HG03469 (cell line): ENCODE results near the gene ABR.
"Not testable (repeated sequence)": the region's sequence is repeated elsewhere in the genome, so short reads cannot be mapped to it uniquely, and the experiment has no call there.

Experiments
- ATAC-seq: cut with Tn5 transposase; IDR thresholded peaks from one replicate; pipeline ENCODE4 v1.9.1; 2021; ENCODE audit warnings: mild to moderate bottlenecking, moderate library complexity, moderate number of reproducible peaks; ENCODE audit not compliant: unreplicated experiment

ABR gene

GRCh38 chr17:1122533-1123392 lies 57.0 kb downstream of the ABR start:
- no peak for ATAC-seq

GRCh38 chr17:1121442-1121817 lies 58.4 kb downstream of the ABR start:
- ATAC-seq, result not testable (repeated sequence)

GRCh38 chr17:1120596-1121441 lies 59.0 kb downstream of the ABR start:
- no peak for ATAC-seq

DNA sequence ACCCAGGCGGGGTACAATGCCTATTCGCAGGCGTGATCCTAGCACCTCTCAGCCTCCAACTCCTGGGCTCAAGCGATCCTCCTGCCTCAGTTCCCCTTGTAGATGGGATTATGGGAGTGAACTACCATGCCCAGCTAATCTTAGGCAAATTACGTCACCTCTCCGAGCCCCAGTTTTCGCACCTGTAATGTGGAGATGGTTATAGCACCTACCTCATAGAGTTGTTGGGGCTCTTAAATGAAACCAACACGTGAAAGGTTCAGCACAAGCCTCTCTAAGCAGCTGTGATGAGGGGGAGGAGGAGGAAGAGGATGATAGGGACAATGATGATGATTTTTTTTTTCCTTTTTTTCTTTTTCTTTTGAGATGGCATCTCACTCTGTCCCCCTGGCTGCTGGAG lies 59.9 kb downstream of the ABR start:
- ATAC-seq, result no peak

- no peak for ATAC-seq
These were observed 63.2 kb downstream of the ABR start for GRCh38 chr17:1116602-1117001.

GRCh38 chr17:1112875-1113274 lies 66.9 kb downstream of the ABR start:
- no peak for ATAC-seq

DNA sequence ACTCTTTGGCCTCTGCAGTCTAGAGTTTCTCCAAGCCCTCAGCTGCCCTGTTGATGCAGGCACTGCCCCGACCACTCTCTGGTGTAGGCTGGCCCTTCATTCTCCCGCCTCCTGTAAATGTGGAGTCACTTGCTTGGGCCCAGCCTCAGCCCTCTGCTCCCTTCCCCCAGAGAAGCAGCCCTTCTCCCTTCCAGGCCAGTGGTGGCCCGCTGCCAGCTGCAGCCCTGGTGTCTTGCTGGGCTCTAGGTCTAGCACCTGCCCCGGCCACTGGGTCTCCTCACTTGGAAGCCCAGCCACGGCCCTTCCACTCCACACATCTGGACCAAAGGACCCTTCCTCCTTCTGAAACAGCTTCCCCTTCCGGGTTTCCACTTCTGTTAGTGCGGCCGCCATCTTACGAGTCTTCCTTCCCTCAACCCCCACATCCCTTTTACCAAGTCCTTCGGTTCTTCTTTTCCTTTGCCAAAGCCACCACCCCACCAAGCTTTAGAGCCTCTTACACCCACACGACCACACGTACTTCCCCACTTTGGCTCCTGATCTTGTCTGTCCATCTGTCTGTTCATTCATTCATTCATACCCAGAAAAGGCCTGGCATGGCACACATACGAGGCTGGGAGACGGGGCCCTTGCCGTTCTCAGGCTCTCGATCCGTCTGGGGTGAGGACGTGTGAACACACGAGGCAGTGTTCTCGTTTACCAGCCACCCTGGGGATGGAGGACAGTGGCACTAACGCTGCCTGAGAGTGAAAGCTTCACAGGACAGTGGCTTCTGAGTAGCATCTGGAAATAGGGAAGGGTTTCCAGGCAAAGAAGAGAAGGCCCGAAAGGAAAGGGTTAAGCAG lies 68.0 kb downstream of the ABR start:
- no peak for ATAC-seq

- no peak for ATAC-seq
These were observed 68.8 kb downstream of the ABR start for GRCh38 chr17:1110862-1111598.

GRCh38 chr17:1110541-1110861 lies 69.3 kb downstream of the ABR start:
- no peak for ATAC-seq

DNA sequence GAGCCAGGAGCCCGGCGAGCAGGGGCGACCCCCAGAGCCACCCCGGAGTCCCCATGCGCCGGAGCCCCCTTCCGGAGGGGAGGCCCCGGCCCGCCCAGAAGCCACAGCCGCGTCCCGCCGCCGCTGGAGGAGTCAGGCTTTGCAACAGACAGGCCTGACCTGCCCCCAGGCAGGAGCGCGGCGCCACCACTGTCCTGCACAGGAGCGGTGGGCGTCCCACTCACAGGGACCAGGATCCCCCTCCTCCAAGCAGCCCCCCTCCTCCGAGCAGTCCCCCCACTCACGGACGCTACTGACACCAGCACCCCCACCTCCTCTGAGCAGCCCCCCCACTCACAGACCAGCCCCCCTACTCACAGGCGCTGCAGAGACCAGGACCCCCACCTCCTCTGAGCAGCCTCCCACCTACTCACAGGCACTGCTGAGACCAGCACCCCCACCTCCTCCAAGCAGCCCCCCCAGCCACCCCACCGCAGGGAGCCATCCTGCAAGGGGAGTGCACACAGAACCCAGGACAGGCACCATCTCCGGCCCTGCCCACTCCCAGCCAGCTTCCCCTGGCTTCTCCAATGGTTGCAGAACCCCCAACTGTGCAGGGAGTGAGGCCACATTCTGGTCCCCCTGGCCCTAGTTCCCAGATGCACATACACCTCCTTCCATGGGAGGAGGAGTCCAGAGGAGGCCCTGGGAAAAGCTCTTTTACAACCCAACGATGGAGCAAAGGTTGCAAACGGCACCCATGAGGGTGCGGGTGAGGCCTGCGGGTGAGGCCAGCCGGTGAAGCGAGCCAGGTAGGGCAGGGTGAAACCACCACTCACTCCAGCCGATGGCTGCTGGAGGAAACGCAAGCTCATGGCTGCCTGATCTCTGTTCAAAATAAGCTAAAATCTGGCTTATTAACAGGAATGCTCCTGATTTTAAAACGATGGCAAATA lies 69.9 kb downstream of the ABR start:
- ATAC-seq, result no peak

DNA sequence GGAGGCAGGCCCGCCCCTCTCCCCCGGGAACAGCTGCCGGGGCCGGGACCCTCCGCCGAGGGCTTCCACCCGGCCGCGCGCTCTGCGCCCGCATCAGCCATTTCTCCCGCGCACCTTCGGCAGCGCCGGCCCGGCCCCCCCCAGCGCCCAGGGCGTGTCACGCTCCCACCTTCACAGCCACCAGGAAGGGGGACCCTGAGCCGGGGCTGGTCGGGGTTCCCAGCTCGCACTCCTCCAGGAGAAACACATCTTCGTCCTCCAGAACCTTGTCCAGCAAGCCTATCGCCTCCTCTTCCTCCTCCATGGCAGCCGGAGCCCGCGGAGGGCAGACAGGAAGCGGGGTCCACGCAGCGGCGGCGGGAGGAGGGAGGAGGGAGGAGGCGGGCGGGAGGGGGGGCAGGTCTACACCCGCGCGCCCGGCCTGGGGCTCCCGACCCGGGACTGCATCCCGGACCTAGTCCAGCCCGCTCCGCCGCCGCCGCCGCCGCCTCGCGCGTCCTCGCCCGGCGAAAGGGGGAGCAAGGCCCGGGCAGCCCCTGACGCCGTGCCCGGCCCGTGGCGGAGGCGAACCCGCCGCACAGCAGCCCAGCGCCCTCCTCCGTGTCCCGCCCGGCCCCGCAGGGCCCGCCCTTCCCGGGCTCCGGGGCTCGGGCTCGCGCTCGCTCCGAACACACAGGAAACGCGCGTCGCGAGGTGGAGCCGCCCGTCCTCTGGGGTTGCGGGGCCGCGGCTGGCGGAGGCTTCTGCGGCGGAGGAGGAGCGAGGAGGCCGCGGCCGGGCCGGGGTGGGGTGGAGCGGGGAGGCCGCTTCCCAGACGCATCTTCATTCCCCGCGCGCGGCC lies 70.8 kb downstream of the ABR start:
- ATAC-seq, result no peak

- ATAC-seq, result no peak
These were observed 71.4 kb downstream of the ABR start for GRCh38 chr17:1108478-1108764.

DNA sequence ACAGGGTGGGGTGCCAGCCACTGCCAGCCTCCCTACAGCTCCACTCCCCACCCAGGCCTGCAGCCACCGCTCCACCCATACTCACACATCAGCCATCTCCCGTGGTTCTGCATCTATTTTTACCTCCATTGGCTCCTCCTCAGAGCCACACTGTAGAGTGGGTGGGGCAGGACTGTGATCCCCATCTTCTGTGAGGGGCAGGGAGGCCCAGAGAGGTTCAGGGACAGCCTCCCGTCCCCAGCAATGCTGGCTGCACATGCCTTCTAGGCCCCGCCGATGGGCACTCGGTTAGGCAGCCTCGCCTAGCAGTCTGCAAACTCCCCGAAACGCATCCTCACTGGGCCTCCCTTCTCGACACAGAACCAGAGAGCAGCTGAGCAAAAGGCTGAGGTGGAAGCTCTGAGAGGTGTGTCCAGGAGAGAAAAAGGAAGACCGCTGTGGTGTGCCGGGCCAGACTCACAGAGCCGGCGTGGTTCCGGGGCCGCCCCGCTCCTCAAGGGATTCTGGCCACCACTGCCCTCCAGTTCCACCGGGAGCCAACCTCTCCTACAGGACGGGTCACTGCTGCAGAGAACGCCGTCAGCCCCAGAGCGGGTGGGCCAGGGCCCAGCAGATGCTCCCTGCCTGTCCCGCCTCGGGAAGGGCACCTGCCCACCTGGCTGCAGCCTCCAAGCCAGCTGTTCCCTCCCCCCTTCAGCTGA lies 71.9 kb downstream of the ABR start:
- no peak for ATAC-seq

GRCh38 chr17:1107083-1107776 lies 72.6 kb downstream of the ABR start:
- no peak for ATAC-seq

DNA sequence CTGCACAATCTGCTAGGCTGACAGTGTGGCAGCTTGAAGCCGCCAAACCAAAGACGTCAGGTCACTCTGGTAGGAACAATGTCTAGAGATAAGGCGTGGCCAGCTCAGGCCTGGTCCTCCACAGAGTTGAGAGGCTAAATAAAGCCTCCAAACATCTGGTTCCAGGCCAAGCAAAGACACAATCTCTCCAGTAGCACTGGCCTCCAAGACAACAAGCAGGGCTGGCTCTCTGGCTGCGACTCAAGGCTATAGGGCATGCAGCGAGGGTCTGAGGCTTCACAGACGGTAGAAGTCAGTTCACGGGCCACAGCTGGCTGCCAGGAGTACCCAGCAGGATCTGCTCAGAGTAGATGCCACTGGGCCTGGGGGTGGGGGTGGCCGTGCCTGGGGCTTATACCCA lies 75.6 kb downstream of the ABR start:
- ATAC-seq, result no peak

DNA sequence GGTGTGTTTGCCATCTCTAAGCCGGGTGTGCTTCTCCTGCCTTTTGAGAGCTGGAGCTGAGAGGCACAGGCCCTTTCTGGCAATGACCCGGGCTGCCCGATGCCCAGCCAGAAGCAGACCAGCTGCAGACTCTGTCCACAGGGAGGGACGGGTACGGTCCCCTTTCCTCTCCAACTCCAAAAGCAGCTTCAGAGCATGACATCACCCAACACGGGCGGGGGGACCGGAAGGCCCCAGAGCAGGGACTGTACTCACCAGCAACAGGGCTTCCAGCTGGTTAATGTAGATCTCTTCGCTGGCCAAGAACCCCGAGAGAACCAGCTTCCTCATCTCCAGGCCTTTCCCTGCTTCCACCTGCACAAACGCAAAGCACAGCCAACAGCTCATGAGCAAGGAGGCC lies 79.4 kb downstream of the ABR start:
- ATAC-seq, result no peak

DNA sequence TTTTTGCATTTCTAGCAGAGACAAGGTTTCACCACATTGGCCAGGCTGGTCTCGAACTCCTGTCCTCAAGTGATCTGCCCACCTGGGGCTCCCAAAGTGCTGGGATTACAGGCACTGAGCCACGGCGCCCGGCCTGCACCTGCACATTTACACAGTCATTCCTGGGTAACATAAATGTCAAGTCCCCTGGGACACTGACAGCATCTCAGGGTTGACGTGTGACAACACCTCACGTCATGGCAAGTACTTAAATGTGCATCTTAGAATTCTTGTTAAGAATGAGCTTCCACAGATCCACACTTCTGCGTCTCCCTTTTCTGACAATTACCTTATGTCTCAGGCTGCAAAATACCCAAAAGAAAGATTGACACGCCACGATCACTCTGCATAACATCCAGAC lies 80.5 kb downstream of the ABR start:
- no peak for ATAC-seq
